HUDEP-2 (cell line): ENCODE measurements around the gene HOXA7.

Experiments
- DNase-seq, 76 experiments: peaks; one replicate each; lab custom pipeline; 2025; ENCODE audit not compliant: unreplicated experiment in 76 of 76; lab: John Stamatoyannopoulos, UW

Gene HOXA7

GRCh38 chr7:27149842-27150567 is 6.5 kb downstream of the HOXA7 start:
- DNase-seq: no peak

- no peak for DNase-seq
These were observed 7.5 kb downstream of the HOXA7 start for GRCh38 chr7:27148756-27149641.

- no peak for DNase-seq
These were observed 8.3 kb downstream of the HOXA7 start for GRCh38 chr7:27148031-27148755.

- no peak for DNase-seq
These were observed 9.1 kb downstream of the HOXA7 start, which contains the start of gene HOXA6 for GRCh38 chr7:27147199-27148030. HOXA6 (minus strand) TSS chr7:27147774; CDS start chr7:27147749, 25 bp downstream.

- DNase-seq: no peak
These were observed 9.8 kb downstream of the HOXA7 start for GRCh38 chr7:27146491-27147198.

- no peak for DNase-seq
These were observed 10.5 kb downstream of the HOXA7 start for GRCh38 chr7:27145914-27146412.

- no peak for DNase-seq
These were observed 11.1 kb downstream of the HOXA7 start for GRCh38 chr7:27145165-27145913.

- DNase-seq: no peak
These were observed 11.7 kb downstream of the HOXA7 start for GRCh38 chr7:27144781-27145164.

- DNase-seq: no peak
These were observed 12.3 kb downstream of the HOXA7 start for GRCh38 chr7:27143950-27144780.

- peak in 4 of 76 experiments; percentile 3 to 30 (median 18) for DNase-seq
These were observed 13.2 kb downstream of the HOXA7 start, which contains the start of gene HOXA5 for GRCh38 chr7:27143023-27143949. HOXA5 (minus strand) TSS chr7:27143681; CDS start chr7:27143607, 74 bp downstream.

GRCh38 chr7:27142580-27143022 is 13.9 kb downstream of the HOXA7 start:
- DNase-seq: no peak

- no peak for DNase-seq
These were observed 14.4 kb downstream of the HOXA7 start for GRCh38 chr7:27141923-27142579.

- DNase-seq: no peak
These were observed 15.1 kb downstream of the HOXA7 start for GRCh38 chr7:27141137-27141922.

- no peak for DNase-seq
These were observed 16.2 kb downstream of the HOXA7 start for GRCh38 chr7:27140126-27140857.
